ENCODE results near the gene LPP. TPM values are rescaled to one million over a fixed set of nuclear protein-coding genes. Genes with fewer than 3 reads are reported as not detected.

LPP gene
- total RNA-seq, 1 donor from 2014 or later: 1,791 TPM

- Histone ChIP-seq H3K27ac (no peak overlapping the region), H3K36me3 (peaks cover 3 to 5% of the 10 kb centered on the region in 2 donors), H3K27me3 (no peaks in the 10 kb centered on the region), H3K4me1 (peaks cover 4 to 61% of the 10 kb centered on the region in 2 donors), H3K4me3 (no peak overlapping the region), H3K9me3 (no peaks in the 10 kb centered on the region)
- intact Hi-C loops (cut with DNase I): no loop called here
- no peak for TF ChIP-seq CTCF (IDR thresholded peaks at IDR 0.05)
- no peak for DNase-seq (ENCODE audit: low spot score in 2 of 2)
Measured at GRCh38 chr3:188394623-188395022, 240.7 kb downstream of the LPP start.

- Histone ChIP-seq H3K36me3 (peaks cover 3 to 5% of the 10 kb centered on the region in 2 donors), H3K4me1 (peaks cover 4 to 61% of the 10 kb centered on the region in 2 donors), H3K27ac (no peak overlapping the region), H3K4me3 (no peak overlapping the region), H3K9me3 (no peaks in the 10 kb centered on the region), H3K27me3 (no peaks in the 10 kb centered on the region)
- TF ChIP-seq CTCF (IDR thresholded peaks at IDR 0.05): no peak
- intact Hi-C loops (cut with DNase I): no loop called here
- no peak for DNase-seq (ENCODE audit: low spot score in 2 of 2)
Measured at GRCh38 chr3:188396251-188396650, 242.3 kb downstream of the LPP start.

- intact Hi-C loops (cut with DNase I): no loop called here
- no peak for TF ChIP-seq CTCF (IDR thresholded peaks at IDR 0.05)
- H3K4me1 ChIP-seq: peaks cover 4 to 63% of the 10 kb centered on the region in 2 donors
- no peaks in the 10 kb centered on the region for H3K9me3 ChIP-seq
- H3K36me3 ChIP-seq: peaks cover 3 to 5% of the 10 kb centered on the region in 2 donors
- no peaks in the 10 kb centered on the region for H3K27me3 ChIP-seq
- H3K27ac ChIP-seq: peak overlapping the region in 1 of 2 donors; percentile 13
- DNase-seq (ENCODE audit: low spot score in 2 of 2): no peak
- H3K4me3 ChIP-seq: peak overlapping the region in 1 of 2 donors; percentile 24
Measured at GRCh38 chr3:188396900-188397299, 242.9 kb downstream of the LPP start.

- Histone ChIP-seq H3K9me3 (no peaks in the 10 kb centered on the region), H3K4me1 (peaks cover 4 to 59% of the 10 kb centered on the region in 2 donors), H3K4me3 (peak overlapping the region; percentile 24 to 36), H3K27me3 (no peaks in the 10 kb centered on the region), H3K36me3 (peaks cover 3 to 5% of the 10 kb centered on the region in 2 donors), H3K27ac (peak overlapping the region; percentile 13 to 26)
- no peak for TF ChIP-seq CTCF (IDR thresholded peaks at IDR 0.05)
- no peak for DNase-seq (ENCODE audit: low spot score in 2 of 2)
- intact Hi-C loops (cut with DNase I): no loop called here
Measured at GRCh38 chr3:188397766-188398705, 244.1 kb downstream of the LPP start.

GRCh38 chr3:188400494-188401243, 246.7 kb downstream of the LPP start:
- Histone ChIP-seq H3K36me3 (peaks cover 3 to 5% of the 10 kb centered on the region in 2 donors), H3K27ac (no peak overlapping the region), H3K4me1 (peaks cover 4 to 50% of the 10 kb centered on the region in 2 donors), H3K9me3 (no peaks in the 10 kb centered on the region), H3K27me3 (no peaks in the 10 kb centered on the region), H3K4me3 (no peak overlapping the region)
- DNase-seq (ENCODE audit: low spot score in 2 of 2): no peak
- intact Hi-C loops (cut with DNase I): no loop called here
- no peak for TF ChIP-seq CTCF (IDR thresholded peaks at IDR 0.05)
